Activated B cell treated with CpG ODN at 0.5 μM for 24 hours (primary cell): ENCODE measurements around the gene CDK15. TPM values are rescaled to one million over a fixed set of nuclear protein-coding genes. Genes with fewer than 3 reads are reported as not detected.

ENCODE experiments used
- ATAC-seq: fragments of 200-7000 bp; cut with Tn5 transposase; one replicate; pipeline ENCODE4 v1.10.0; 2021; ENCODE audit warnings: low read depth, mild to moderate bottlenecking, moderate library complexity
- CTCF ChIA-PET: fragments of 350-600 bp; sonication (Branson Sonifier 250); formaldehyde crosslinking; loops from one replicate; lab custom pipeline; 2021; ENCODE audit warnings: antibody characterized with exemption; lab: Charles Lee
- POLR2A ChIA-PET: fragments of 350-600 bp; sonication (Branson Sonifier 250); formaldehyde crosslinking; loops from one replicate; lab custom pipeline; 2021; ENCODE audit warnings: antibody characterized with exemption; lab: Charles Lee
- DNase-seq: peaks from one replicate; pipeline ENCODE4 v3.0.0; 2022
- H3K27ac Mint-ChIP-seq: one replicate; pipeline ENCODE4 v1.8.0; 2020; ENCODE audit warnings: mixed read lengths
- H3K27me3 Mint-ChIP-seq: one replicate; pipeline ENCODE4 v1.8.0; 2021; ENCODE audit warnings: mixed read lengths
- H3K36me3 Mint-ChIP-seq: one replicate; pipeline ENCODE4 v1.8.0; 2021; ENCODE audit warnings: low read depth, mixed read lengths
- H3K4me1 Mint-ChIP-seq: one replicate; pipeline ENCODE4 v1.8.0; 2021; ENCODE audit warnings: mixed read lengths
- H3K4me3 Mint-ChIP-seq: one replicate; pipeline ENCODE4 v1.8.0; 2020; ENCODE audit warnings: mild to moderate bottlenecking, mixed read lengths
- H3K9me3 Mint-ChIP-seq: one replicate; pipeline ENCODE4 v1.8.0; 2020; ENCODE audit warnings: mixed read lengths
- CTCF ChIP-seq: fragments of 200-600 bp; IDR thresholded peaks from one replicate; pipeline ENCODE4 v1.8.0; 2022; ENCODE audit warnings: antibody characterized with exemption, mild to moderate bottlenecking
- intact Hi-C: fragments of 100-400 bp; cut with micrococcal nuclease; formaldehyde crosslinking; loops from one replicate; pipeline ENCODE4 v1.15.1; 2024
- total RNA-seq: library from RNA; stranded (reverse); gene quantifications from 2 replicates; pipeline ENCODE4 v1.2.3, GENCODE V29; 2022

The CDK15 gene
- total RNA-seq, 1 donor from 2014 or later, result not detected

DNA sequence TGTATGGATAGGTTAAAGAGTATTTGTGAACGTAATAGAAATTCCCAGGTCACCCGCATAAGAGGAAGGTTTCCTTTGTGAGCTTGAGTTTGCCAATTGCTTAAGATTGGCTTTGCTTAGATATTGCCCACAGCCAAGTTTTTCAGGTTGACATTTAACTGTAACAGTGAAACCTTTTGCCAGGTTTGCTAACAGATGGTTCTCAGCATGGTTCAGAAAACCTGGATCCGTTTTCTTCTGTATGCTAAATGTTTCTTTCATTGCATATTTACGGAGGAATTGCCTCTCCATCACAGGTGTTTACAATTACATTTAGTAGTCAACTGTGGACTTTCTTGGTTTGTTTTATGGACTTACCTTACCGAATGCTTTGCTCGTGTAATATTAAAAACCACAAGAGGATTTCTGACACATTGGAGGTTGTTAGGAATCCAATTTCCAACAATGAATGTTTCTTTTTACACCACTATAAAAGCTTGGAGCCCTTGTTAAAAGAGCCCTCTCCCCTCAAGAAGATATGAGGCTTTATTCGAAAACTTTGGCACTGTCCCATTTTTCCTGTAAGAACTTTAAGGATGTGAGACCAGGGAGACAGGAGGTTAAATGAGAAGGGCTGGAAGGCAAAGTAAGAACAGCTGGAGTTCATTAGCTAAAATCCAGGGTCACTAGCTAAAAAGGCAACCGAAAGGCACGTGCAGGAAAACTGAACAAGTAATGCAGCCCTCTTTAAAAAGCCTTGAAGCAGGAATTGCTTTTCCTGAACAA lies 7.8 kb downstream of the CDK15 start:
- no peak for ATAC-seq
- H3K9me3 Mint-ChIP-seq, result no peaks in the 10 kb centered on the region
- no peaks in the 10 kb centered on the region for H3K4me1 Mint-ChIP-seq
- CTCF ChIA-PET, result no interaction called here
- H3K27me3 Mint-ChIP-seq, result peaks cover 14% of the 10 kb centered on the region
- no peaks in the 10 kb centered on the region for H3K36me3 Mint-ChIP-seq
- POLR2A ChIA-PET, result no interaction called here
- no peak for DNase-seq
- H3K27ac Mint-ChIP-seq, result no peak overlapping the region
- intact Hi-C loops, result no loop called here
- no peak overlapping the region for H3K4me3 Mint-ChIP-seq
- TF ChIP-seq CTCF, result no peak

GRCh38 chr2:201816657-201817575 lies 10.6 kb downstream of the CDK15 start:
- CTCF ChIA-PET, result interaction anchor here (0.9 kb wide), 1 partner anchor 44 kb away, joined by 3 read pairs; no protein-coding TSS in a partner anchor
- POLR2A ChIA-PET, result no interaction called here
- Mint-ChIP-seq H3K9me3 (no peaks in the 10 kb centered on the region), H3K4me3 (no peak overlapping the region), H3K4me1 (no peaks in the 10 kb centered on the region), H3K27ac (no peak overlapping the region), H3K27me3 (peaks cover 10% of the 10 kb centered on the region), H3K36me3 (no peaks in the 10 kb centered on the region)
- ATAC-seq, result no peak
- no peak for DNase-seq
- no peak for TF ChIP-seq CTCF
- intact Hi-C loops, result no loop called here

DNA sequence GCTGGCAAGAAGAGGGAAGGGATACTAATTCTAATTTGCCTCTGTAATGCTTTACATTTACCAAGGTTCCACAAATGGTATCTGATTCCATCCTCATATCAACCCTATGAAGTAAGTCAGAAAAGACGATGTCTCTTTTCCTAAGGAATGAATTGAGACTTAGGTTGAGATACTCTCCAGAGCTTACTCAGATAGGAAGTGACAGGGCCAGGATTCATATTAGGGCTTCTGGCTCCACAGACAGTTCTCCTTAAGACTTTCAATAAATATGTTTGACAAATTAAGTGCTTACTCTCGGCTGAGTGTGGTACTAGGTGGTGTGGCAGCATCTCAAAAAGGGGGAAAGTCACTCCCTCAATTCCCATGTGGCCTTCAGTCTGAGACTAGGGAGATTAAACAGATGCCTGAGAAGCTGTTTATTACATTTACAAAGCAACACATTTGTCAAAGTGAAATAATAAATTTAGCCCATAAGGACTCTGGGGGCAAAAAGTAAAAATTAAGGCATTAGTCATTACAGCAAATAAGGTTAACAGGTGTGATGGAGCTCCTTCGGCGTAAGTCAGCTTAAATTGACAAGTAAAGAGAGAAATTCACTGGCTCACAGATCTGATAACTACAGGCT lies 14.2 kb downstream of the CDK15 start:
- Mint-ChIP-seq H3K9me3 (no peaks in the 10 kb centered on the region), H3K27me3 (peaks cover 9% of the 10 kb centered on the region), H3K27ac (no peak overlapping the region), H3K4me1 (no peaks in the 10 kb centered on the region), H3K4me3 (no peak overlapping the region), H3K36me3 (no peaks in the 10 kb centered on the region)
- TF ChIP-seq CTCF, result no peak
- intact Hi-C loops, result no loop called here
- no peak for ATAC-seq
- ChIA-PET CTCF (no interaction called here), POLR2A (no interaction called here)
- DNase-seq, result no peak

DNA sequence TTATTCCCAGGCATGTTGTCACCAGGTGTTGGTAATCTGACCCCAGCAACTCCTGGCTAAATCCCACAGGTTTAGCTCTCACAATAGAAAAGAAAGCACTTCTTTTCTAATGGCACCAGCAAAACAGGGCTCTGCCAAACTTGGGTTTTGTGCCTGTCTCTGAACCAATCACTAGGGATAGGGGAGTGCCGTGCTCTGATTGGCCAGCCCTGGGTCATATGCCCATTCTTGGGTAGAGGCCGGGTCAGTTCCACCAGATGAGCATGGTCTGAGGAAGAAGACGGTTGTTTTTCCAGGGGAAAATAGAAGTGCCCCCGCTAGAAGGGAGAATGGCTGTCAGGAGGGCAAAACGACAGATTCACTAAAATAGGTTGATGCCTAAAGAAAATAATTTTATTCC lies 14.7 kb downstream of the CDK15 start:
- DNase-seq (no peak), ATAC-seq (no peak)
- peaks cover 10% of the 10 kb centered on the region for H3K27me3 Mint-ChIP-seq
- no peak for TF ChIP-seq CTCF
- H3K9me3 Mint-ChIP-seq, result no peaks in the 10 kb centered on the region
- ChIA-PET POLR2A (no interaction called here), CTCF (no interaction called here)
- no peaks in the 10 kb centered on the region for H3K36me3 Mint-ChIP-seq
- no peak overlapping the region for H3K27ac Mint-ChIP-seq
- intact Hi-C loops, result no loop called here
- H3K4me1 Mint-ChIP-seq, result no peaks in the 10 kb centered on the region
- H3K4me3 Mint-ChIP-seq, result no peak overlapping the region

- no peak for TF ChIP-seq CTCF
- H3K27ac Mint-ChIP-seq, result no peak overlapping the region
- DNase-seq (no peak), ATAC-seq (no peak)
- intact Hi-C loops, result no loop called here
- ChIA-PET CTCF (no interaction called here), POLR2A (no interaction called here)
- H3K27me3 Mint-ChIP-seq, result peaks cover 11% of the 10 kb centered on the region
- no peak overlapping the region for H3K4me3 Mint-ChIP-seq
- no peaks in the 10 kb centered on the region for H3K4me1 Mint-ChIP-seq
- H3K36me3 Mint-ChIP-seq, result no peaks in the 10 kb centered on the region
- no peaks in the 10 kb centered on the region for H3K9me3 Mint-ChIP-seq
Observed at GRCh38 chr2:201824212-201824611, 17.9 kb downstream of the CDK15 start.
